RWPE1 (cell line): ENCODE results near the gene RXRB.

Experiments used
- CTCF ChIA-PET: fragments of 350-600 bp; sonication (Branson Sonifier 250); formaldehyde crosslinking; extraction: SDS; loops from one replicate; lab custom pipeline; 2021; lab: Yijun Ruan, JAX
- POLR2A ChIA-PET: fragments of 400-600 bp; formaldehyde crosslinking; extraction: SDS; loops from one replicate; lab custom pipeline; 2020; ENCODE audit warnings: antibody characterized with exemption; ENCODE audit not compliant: low non-redundant PET; lab: Yijun Ruan, JAX
- DNase-seq: peaks from one replicate; pipeline ENCODE4 v3.0.0; 2012; ENCODE audit warnings: low spot score
- H3K27ac ChIP-seq: fragments of 450-650 bp; 2 replicates; pipeline ENCODE4 v1.5.1; 2017
- TF ChIP-seq, protein P1 (sequence below): fragments of 450-650 bp; conservative IDR thresholded peaks from 2 replicates; pipeline ENCODE4 v1.5.1; 2017; ENCODE audit warnings: low read depth, mild to moderate bottlenecking

The RXRB gene

GRCh38 chr6:33189625-33190448, 10.6 kb downstream of the RXRB start:
- ChIA-PET CTCF (interaction anchor here (1.0 to 1.6 kb wide), 2 partner anchors 17 to 28 kb away, joined by 3 to 6 read pairs; no protein-coding TSS in a partner anchor), POLR2A (no interaction called here)
- no peak overlapping the region for H3K27ac ChIP-seq
- TF ChIP-seq, protein P1, sequence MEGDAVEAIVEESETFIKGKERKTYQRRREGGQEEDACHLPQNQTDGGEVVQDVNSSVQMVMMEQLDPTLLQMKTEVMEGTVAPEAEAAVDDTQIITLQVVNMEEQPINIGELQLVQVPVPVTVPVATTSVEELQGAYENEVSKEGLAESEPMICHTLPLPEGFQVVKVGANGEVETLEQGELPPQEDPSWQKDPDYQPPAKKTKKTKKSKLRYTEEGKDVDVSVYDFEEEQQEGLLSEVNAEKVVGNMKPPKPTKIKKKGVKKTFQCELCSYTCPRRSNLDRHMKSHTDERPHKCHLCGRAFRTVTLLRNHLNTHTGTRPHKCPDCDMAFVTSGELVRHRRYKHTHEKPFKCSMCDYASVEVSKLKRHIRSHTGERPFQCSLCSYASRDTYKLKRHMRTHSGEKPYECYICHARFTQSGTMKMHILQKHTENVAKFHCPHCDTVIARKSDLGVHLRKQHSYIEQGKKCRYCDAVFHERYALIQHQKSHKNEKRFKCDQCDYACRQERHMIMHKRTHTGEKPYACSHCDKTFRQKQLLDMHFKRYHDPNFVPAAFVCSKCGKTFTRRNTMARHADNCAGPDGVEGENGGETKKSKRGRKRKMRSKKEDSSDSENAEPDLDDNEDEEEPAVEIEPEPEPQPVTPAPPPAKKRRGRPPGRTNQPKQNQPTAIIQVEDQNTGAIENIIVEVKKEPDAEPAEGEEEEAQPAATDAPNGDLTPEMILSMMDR, result no peak
- no peak for DNase-seq

DNA sequence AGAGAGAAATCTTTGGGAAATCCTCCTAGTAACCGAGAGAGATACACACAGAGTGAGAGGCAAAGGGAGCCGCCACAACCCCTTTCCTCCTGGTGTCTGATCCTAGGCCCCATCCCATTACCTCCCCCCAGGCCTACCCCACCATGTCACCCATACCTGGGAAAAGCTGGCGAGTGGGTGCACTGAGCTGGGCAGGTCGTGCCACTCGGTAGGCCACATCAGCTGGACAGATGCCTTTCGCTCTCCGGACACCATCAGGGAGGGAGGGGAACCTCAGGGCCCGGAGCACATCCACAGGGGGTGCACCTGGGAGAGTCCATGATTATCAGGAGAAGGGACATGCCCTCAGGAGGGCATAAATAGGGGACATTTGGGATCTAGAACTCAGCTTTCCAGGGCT, 11.3 kb downstream of the RXRB start:
- no peak overlapping the region for H3K27ac ChIP-seq
- TF ChIP-seq, protein P1, result no peak
- POLR2A ChIA-PET, result no interaction called here

DNA sequence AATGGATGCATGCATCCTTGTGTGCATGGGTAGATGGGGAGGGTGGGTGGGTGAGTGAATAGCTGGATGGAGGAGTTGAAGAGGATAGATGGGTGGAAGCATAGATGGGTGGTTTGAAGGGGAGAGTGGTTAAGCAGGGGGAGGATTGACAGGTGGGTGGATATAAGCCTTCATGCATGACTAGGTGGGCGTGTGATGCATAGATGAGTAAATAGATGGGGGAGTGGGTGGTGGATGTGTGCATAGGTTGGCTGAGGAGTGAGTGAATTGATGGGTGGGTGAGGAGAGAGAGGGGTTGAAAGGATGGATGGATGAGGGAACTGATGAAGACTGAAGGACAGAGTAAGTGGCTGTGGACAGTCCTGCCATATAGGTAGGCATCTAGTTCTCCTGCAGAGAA, 12.7 kb downstream of the RXRB start:
- no peak for DNase-seq
- H3K27ac ChIP-seq, result no peak overlapping the region
- POLR2A ChIA-PET, result no interaction called here
- TF ChIP-seq, protein P1, result no peak
- CTCF ChIA-PET, result interaction anchor here (0.6 kb wide), 1 partner anchor 1283 kb away, joined by 5 read pairs; no protein-coding TSS in a partner anchor

More for the DNA sequence above, 11.3 kb downstream of the RXRB start:
- CTCF ChIA-PET, result interaction anchor here (1.6 kb wide), 1 partner anchor 16 kb away, joined by 6 read pairs; no protein-coding TSS in a partner anchor
- no peak for DNase-seq

DNA sequence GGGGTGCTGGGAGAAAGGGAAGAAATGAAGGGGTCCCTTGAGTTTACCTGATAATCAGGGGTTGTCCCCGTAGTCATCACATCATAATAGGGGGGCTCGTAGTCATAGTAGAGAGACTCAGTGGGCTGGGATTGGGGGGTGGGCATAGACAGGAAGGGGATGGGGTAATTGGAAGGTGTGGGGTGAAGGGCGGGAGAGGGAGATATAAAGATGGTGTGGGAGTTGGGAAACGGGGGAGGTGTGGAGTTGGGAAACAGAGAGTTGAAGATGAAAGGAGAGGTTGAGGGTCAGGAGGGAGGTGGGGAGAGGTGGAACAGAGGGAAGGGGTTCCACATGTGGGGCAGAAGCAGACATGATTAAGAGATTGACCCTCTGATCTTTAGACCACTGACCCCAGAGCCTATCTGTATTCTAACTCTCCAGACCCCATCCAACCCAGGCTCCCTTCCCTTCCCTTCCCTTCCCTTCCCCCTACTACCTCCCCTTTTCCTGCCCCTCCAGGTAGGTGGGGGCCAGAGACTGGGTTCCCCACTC, 14.7 kb downstream of the RXRB start:
- ChIA-PET CTCF (no interaction called here), POLR2A (no interaction called here)
- no peak for DNase-seq
- H3K27ac ChIP-seq, result no peak overlapping the region
- TF ChIP-seq, protein P1, result no peak

- ChIA-PET POLR2A (no interaction called here), CTCF (no interaction called here)
- no peak overlapping the region for H3K27ac ChIP-seq
- no peak for DNase-seq
- TF ChIP-seq, protein P1, result no peak
Observed at GRCh38 chr6:33185190-33185589, 15.3 kb downstream of the RXRB start.

DNA sequence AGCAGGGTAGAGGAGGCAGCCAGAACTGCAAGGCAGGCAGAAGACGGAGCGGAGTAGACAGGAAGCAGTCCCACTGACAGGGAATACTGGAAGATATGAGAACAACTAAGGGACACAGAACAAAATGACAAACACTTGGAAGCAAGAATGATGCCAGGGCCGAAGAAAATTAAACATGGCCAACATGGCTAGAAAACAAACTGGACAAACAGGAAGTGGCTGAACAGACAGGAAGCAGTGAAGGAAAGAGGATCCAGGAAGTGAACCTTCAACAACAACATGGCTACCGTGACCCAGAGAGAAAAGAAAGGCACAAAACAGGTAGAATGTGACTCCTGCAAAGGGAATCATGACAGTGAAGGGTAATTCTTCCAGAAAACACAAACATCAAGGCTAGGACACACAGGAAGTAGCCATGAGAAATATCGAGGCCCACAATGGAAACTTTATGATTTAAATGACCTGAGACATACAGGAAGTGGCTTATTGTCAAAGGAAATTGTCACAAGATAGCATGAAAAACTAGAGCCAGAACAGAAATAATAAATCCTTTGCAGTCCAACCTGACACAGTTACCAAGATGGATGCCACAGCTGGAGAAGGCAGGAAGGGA, 17.3 kb downstream of the RXRB start:
- ChIA-PET CTCF (no interaction called here), POLR2A (no interaction called here)
- no peak overlapping the region for H3K27ac ChIP-seq
- TF ChIP-seq, protein P1, result no peak
- no peak for DNase-seq
